ENCODE results near the gene SLC1A6. TPM values are rescaled to one million over a fixed set of nuclear protein-coding genes. Genes with fewer than 3 reads are reported as not detected.

The SLC1A6 gene
- total and polyA plus RNA-seq, 9 of the 15 experiments (the other 6 are each of a cell fraction or from before 2014, with no cell fraction given), result not detected

DNA sequence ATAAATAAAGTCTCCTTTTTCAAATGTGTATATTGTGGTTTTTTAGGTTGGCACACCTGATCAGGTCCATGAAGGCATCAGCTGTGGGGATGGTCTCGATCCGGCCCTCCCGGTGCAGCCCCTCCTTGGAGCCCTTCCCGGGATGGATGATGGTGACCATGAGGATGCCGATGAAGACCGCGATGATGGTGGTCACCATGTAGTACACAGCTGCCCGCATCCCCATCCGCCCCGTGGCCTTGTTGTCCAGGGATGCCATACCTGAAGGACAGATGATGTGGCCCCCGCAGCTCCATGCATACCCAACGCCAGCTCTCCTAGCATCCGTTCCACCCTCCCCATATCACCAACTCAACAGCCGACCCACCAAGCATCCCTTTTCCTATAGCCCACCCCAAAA lies 11.4 kb downstream of the SLC1A6 start:
- intact Hi-C loops (cut with micrococcal nuclease), result no loop called here
- in situ Hi-C loops (cut with MboI), result no loop called here
- Histone ChIP-seq H3K79me2 (ENCODE audit: control insufficient read depth, insufficient read depth, low read length) (no peaks in the 10 kb centered on the region), H3K4me3 (no peak overlapping the region), H3K4me1 (replicated peaks in 1 of 2; ENCODE audit: control insufficient read depth in 2 of 2, insufficient read depth in 2 of 2, low read length in 2 of 2) (peaks cover 0 to 5% of the 10 kb centered on the region in 2 experiments; a peak in 2 of 5 replicates), H3K27me3 (ENCODE audit: control insufficient read depth in 2 of 2, insufficient read depth in 2 of 2, low read length in 2 of 2) (peaks cover 3 to 21% of the 10 kb centered on the region in 2 experiments; a peak in 2 of 5 replicates), H3K27ac (ENCODE audit: extremely low read depth, low read depth, low read length) (no peak overlapping the region), H3K9me3 (replicated peaks; ENCODE audit: control insufficient read depth, insufficient read depth, low read depth, low read length) (no peaks in the 10 kb centered on the region), H4K20me1 (replicated peaks; ENCODE audit: control insufficient read depth, insufficient read depth, low read length) (no peaks in the 10 kb centered on the region), H3K9me1 (ENCODE audit: control insufficient read depth, insufficient read depth, low read length) (no peaks in the 10 kb centered on the region), H2AFZ (ENCODE audit: low read depth, low read length) (no peak overlapping the region), H3K9ac (ENCODE audit: insufficient read depth in 1 of 2, low read depth in 2 of 2, low read length in 2 of 2) (no peak overlapping the region), H3K36me3 (ENCODE audit: control insufficient read depth, insufficient read depth, low read length) (no peaks in the 10 kb centered on the region), H3K4me2 (ENCODE audit: insufficient read depth, low read length) (no peak overlapping the region)
- TF ChIP-seq ZNF184 (CRISPR knock-in tag; IDR thresholded peaks at IDR 0.05) (no peak), ILK (tag; IDR thresholded peaks at IDR 0.05; ENCODE audit: borderline replicate concordance, low read depth) (no peak), ZNF589 (CRISPR knock-in tag; IDR thresholded peaks at IDR 0.05; ENCODE audit: low read depth) (no peak)
- TF ChIP-seq, protein P1, sequence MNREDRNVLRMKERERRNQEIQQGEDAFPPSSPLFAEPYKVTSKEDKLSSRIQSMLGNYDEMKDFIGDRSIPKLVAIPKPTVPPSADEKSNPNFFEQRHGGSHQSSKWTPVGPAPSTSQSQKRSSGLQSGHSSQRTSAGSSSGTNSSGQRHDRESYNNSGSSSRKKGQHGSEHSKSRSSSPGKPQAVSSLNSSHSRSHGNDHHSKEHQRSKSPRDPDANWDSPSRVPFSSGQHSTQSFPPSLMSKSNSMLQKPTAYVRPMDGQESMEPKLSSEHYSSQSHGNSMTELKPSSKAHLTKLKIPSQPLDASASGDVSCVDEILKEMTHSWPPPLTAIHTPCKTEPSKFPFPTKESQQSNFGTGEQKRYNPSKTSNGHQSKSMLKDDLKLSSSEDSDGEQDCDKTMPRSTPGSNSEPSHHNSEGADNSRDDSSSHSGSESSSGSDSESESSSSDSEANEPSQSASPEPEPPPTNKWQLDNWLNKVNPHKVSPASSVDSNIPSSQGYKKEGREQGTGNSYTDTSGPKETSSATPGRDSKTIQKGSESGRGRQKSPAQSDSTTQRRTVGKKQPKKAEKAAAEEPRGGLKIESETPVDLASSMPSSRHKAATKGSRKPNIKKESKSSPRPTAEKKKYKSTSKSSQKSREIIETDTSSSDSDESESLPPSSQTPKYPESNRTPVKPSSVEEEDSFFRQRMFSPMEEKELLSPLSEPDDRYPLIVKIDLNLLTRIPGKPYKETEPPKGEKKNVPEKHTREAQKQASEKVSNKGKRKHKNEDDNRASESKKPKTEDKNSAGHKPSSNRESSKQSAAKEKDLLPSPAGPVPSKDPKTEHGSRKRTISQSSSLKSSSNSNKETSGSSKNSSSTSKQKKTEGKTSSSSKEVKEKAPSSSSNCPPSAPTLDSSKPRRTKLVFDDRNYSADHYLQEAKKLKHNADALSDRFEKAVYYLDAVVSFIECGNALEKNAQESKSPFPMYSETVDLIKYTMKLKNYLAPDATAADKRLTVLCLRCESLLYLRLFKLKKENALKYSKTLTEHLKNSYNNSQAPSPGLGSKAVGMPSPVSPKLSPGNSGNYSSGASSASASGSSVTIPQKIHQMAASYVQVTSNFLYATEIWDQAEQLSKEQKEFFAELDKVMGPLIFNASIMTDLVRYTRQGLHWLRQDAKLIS (CRISPR knock-in tag; IDR thresholded peaks at IDR 0.05), result no peak
- DNase-seq (ENCODE audit: extremely low read depth in 1 of 4, low spot score in 3 of 4) (no peak), FAIRE-seq (no peak), ATAC-seq (no peak)
- 2% methylated on average over 13 of the region's 14 CpGs for WGBS (ENCODE audit: insufficient coverage, low coverage, missing lambda C conversion rate)
- ChIA-PET POLR2A (interaction anchor here (0.9 to 1.3 kb wide), 2 partner anchors 19 to 91 kb away, joined by 3 to 5 read pairs; no protein-coding TSS in a partner anchor), CTCF (ENCODE audit: low intra/inter-chr PET ratio) (no interaction called here)
- no TSS peak for BruUV-seq (replicated peaks)
